Stimulated activated CD4-positive, alpha-beta T cell treated with anti-CD3 and anti-CD28 coated beads, Interleukin-1b, Interleukin-23, amount 100 ng/mL, for 24 hours (primary cell): ENCODE measurements around the gene ABTB2.
"Not testable (repeated sequence)": the region's sequence is repeated elsewhere in the genome, so short reads cannot be mapped to it uniquely, and the experiment has no call there.

Experiments used
- DNase-seq, 4 experiments: peaks; one replicate each; pipeline ENCODE4 v3.0.0-alpha.2; 2020; ENCODE audit warnings: low read depth in 4 of 4, low spot score in 1 of 4

The ABTB2 gene

DNA sequence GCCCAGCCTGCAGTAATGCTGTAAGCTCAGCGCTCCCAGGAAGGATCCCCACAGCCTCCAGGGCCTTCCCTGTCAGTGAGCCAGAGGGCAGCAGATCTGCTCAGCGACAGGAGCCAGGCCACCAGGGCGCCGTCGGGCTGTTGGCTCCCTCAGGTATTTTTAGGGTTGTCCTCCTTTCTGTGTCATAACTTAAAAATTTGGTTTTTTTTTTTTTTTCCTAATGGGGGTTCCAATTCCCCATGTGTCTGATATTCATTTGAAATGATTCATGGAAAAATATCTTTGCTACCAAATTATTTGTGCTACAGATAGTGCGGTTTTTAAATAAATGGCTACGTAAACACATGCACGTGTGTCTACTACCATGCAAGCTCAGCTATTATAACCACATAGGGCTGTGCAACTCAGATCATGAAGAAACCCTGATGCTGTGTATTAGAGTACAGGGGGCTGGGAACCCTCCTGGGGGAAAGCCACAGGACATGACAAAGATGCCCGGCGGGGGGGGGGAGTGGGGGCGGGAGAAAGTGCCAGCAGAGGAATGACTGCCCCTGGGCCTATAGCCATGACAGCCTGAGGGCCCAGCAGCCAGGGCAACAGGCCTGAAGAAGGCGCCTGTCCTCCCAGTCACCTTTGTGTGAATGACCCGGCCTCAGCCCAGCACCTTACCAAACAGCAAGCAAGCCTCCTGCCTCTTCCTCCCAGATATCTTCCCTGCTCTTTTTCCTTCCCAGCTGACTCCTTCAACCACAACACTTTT is 163.1 kb downstream of the ABTB2 start:
- DNase-seq: no peak

DNA sequence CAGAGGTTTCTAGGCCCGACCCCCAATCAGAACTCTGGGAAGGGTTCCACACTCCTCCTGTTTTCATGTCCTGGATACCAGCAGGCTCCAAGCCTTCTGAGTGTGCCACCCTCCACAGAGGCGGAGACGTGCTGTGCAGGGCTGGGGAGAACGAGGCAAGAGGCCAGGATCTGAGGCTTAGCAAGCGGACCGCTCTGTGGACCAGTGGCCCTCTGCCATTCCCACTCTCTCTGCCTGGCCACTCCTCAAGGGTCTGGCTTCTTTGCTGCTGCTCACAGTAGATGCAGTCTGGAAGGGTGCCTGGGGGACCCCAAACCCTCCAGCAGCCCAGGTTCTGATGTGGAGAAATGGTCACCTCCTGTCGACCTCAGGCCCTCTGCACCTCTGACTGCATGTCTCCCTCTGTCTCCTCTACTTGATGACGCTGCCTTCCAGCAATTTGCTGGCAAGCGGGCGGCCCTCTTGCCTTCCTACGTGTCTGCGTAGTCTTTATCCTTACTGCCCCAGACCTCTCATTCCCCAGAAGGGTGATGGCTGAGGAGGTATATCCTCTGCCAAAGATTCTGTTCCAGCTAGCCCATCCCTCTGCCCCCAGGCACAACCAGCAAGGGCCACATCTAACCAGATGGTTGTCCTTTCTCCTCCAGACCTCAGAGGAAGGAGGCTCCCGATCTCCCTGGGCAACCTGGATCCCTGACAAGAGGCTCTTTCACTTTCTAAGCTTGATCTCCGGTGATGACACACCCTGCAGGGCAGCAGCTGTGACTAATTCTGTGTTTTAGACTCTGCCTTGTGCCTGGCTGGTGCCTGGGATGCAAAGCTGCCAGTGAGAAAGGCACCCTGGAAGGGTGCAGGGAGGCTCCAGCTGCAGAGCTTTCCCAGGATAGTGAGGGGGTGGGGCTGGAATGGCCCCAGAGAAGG is 165.1 kb downstream of the ABTB2 start:
- DNase-seq: no peak

DNA sequence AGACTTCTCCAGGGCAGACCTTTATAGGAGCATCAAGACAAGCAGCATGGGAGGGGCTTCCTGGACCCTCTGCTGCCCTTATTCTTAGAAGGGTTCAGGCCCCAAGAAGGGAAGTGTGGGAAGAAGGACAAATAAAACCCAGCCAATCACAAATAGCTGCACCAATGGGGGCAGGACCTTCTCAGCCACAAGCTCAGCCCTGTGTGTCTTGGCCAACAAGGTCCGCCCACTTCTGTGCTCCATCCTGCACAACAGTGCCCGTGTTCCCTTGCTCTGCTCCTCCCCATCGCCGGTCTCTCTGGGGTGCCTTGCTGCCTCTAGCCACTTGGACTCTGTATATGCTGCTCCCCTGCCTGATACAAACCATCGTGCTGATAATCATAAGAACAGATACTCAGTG is 166.2 kb downstream of the ABTB2 start:
- DNase-seq: no peak

DNA sequence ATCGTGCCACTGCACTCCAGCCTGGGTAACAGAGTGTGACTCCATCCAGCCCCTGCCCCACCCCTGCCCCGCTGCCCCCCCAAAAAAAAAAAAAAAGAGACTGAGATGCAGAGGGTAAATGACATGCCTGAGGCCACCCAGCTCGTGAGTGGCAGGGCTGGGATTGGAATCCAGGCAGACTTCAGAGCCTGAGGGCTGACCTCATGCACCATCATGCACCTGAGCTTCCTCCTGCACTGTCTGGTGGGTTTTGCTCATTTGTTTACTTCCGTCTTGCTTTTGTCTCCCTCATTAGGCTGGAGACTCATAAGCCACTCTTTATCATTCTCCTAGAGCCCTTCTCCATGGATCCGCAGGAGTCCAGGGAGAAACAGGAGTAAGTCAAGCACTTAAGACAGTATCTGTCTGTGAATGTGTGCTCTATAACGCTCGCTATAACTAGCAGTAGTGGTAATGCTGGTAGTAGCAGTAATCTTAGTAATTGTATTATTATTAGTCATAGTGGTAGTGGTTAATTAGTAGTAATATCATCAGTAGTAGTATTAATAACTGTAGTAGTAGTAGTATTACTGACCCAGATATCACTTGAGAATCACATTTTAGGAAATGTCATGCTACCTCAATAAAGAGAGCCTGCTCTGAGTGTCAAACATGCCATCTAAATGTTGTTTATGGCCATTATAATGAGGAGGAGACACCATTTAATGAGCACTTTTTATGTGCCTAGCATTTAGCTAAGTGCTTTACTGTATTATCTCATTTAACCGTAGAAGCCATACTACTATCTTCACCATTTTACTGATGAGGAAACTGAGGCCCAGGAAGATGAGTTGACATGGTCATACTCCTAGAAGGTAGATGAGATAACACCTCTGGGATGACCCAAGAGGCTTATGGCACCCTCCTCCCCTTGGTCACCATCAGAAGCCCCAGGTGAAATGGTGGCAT is 167.3 kb downstream of the ABTB2 start:
- DNase-seq: no peak

DNA sequence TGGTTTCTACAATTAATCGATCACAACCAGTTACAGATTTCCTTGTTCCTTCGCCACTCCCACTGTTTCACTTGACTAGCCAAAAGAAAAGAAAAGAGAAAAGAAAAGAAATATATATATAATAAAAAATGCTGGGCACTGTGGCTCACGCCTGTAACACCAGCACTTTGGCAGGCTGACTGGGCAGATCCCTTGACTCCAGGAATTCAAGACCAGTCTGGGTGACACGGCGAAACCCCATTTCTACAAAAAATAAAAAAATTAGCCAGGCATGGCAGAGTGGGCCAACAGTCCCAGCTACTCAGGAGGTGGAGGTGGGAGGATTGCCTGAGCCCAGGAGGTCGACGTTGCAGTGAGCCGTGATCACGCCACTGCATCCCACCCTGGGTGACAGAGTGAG is 168.6 kb downstream of the ABTB2 start:
- DNase-seq: no peak

DNA sequence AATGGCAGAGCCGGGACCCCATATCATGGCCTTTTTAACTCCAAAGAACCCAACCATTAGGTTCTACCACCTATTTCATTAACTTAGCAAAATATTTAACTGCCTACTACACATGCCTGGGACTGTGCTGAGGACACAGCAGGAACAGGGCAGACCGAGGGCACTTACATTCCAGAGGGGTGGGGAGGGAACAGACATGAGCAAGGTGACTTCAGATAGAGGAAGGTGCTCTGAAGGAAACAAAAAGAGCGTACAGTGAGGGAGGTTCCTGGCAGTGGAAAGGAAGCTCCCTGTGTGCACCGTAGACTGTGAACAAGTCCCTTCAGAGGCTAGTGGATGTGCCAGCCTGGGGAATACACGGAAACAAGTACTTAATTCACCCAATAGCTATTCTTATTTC is 169.6 kb downstream of the ABTB2 start:
- DNase-seq: no peak

DNA sequence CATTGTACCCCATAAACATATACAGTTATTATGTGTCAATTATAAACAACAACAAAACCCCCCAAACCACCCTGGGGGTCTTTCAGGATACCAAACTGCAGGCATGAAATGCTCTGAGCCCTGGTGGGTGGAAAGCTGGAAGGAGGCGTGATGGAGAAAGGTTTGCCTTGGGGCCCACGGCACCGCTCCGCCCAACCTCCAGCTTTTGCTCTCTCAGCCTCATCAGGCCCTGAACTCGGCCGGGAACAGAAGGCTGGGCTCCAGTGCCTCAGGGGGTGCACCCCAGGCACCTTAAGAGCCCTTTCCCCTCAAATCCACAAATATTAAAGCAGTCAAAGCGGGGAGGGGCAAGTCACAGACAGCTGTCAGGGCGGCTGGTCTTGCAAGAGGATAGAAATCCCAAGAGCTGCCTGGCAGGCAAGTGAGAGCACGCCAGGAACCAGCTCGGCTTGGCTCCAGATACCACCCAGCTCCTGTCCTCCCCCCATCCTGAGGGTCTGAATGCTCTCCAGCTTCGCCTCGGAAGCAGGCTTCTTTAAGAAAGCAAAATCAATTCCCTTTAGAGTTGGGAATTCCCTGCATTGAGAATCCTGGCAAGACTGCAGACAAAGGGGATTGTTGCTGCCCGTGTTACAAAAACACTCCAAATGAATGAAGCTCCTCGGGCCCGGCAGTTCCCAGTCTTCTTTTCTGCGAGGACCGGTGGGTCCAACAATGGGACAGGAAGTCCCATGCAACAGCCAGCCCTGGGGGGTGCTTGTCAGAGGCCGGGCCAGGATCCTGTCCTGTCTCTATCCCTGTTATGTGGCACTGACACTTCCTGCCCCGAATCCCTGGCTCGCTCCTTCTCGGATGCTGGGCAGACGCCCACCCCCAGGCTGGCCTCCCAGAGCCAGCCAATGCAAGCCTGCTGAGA is 171.6 kb downstream of the ABTB2 start:
- no peak for DNase-seq

DNA sequence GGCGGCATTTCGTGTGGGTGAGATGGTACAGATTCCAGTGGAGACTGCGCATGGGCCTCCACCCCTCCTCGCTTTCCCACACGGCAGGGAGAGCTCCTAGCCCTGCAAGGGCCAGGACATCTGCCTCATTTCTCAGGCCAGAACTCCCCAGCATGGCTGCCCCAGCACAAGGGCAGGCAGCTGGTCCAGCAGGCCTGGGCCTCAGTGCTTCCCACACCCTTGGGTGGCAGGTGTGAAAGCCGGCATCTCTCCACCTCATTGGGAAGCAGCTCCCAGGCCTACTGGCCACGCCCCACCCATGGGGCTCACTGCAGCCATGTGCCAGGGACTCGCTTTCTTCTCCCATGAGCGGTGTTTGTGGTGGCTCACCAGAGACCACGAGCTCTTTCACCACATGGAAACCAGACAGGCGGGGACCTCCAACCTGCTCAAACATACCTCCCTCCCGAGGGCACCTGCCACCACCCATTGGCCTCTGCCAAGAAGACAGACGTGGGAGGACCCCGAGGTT is 173.2 kb downstream of the ABTB2 start:
- DNase-seq: no peak

DNA sequence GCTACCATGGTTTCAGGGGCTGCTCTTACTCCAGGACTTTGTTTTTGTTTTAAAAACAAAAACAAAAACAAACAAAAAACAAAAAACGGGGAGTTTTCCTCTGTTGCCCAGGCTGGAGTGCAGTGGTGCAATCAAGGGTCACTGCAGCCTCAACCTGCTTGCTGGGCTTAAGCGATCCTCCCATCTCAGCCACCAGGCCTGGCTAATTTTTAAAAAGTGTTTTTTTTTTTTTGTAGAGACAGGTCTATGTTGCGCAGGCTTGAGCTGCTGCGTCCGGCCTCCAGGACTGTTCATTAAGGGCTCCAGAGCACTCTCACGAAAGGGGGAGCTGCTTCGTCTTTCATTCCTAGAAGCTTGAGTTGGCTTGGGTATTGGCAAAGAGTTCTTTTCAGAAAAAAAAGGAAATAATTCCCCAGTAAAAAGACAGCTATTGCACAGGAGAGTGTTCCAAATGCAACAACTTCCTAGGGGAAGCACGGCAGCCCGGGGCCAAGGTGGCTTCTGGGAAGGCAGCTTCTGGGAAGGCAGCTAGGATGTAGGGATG is 173.9 kb downstream of the ABTB2 start:
- DNase-seq: no peak

DNA sequence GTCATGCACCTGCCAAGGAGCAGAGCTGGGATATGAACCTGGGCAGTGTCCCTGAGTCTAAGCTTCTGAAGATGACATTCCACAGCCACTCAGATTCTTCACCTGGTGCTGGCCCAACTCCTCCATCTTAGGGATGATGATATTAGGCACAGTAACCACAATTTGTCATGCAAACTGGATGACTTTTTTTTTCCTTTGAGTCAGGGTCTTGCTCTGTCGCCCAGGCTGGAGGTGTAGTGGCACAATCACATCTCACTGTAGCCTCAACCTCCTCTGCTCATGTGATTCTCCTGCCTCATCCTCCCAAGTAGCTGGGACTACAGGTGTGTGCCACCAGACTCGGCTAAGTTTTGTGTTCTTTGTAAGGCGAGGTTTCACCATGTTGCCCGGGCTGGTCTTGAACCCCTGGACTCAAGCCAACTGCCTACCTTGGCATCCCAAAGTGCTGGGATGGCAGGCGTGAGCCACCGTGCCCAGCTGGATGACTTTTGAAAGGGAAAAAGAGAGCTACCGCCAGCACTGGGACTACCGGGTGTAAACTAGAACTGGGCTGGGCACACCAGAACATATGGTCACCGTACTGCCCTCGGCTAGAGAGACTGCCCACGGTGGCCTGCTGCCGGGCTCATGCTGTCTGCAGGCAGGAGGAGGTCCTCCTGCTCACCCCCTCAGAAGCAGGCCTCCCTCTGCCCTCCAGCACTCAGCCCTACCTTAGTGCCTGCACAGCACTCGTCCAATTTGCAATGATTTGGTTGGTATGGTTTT is 174.7 kb downstream of the ABTB2 start:
- no peak for DNase-seq

DNA sequence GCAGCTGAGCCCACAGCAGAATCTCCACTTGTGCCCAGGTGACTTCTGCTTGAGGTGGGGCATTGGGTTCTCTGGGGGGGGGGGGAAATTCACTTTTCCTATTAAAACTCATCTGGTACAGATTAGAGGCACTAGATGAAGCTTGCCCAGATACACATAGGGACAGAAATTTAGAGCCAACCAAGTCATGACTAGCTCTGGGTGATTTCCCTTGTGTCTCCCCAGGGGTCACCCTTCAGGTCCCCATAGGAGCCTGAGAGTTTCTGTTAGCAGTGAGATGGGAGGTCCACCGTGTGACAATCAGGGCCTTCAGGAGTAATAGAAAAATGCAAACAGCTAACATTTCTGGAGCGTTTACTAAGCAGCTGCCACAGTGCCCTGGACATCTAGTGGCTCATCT is 175.4 kb downstream of the ABTB2 start:
- no peak for DNase-seq

DNA sequence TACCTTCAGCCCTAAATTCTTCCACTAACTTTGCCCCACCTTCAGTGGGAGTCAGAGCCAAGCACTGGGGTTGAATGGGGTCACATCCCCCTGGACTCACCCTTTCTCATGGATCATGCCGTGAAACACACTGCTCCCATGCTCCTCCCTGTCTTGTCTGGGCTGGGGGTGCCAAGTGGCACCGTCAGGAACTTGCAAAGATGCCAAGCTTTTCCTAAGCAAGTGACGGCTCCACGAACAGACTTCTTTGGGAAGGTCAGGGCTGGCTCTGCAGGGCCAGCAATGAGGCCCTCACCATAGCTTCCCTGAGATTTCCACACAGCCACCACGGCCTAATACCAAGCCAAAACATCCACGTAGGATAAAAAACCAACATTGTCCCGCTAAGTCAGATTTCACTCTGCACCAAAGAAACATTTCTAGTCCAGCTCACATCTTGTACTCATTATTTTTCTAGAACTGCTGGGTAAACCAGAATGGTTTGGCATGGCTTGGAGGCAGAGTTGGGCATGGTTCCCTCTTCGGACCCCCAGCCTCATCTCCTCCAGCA is 175.9 kb downstream of the ABTB2 start:
- no peak for DNase-seq

DNA sequence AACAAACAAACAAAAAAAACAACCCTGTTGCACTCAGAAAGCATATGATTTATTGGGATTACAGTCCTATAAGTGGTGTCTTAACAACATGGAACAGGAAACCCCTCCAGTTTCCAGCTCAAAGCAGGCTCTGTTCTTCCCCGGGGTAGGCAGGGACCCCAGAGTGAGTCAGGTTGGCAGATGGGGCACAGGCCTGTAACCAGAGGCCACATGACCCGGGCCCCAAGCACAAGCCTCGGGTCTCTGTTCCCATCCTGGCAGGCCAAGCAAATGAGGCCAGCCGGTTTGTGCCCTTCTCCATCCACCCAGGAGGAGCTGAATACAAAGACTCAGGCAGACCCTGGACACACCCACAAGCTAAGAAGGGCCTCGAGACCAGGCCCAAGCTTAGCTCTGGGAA is 176.6 kb downstream of the ABTB2 start:
- no peak for DNase-seq

DNA sequence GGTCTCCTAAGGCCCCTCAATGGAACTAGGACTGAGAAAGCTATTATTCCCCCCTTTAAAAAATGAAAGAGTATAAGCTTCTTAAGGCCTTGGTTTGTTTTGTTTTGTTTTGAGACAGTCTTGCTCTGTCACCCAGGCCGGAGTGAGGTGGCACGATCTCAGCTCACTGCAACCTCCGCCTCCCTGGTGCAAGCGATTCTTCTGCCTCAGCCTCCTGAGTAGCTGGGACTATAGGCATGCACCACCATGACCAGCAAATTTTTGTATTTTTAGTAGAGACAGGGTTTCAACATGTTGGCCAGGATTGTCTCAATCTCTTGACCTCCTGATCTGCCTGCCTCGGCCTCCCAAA is 177.0 kb downstream of the ABTB2 start:
- DNase-seq: not testable (repeated sequence)

DNA sequence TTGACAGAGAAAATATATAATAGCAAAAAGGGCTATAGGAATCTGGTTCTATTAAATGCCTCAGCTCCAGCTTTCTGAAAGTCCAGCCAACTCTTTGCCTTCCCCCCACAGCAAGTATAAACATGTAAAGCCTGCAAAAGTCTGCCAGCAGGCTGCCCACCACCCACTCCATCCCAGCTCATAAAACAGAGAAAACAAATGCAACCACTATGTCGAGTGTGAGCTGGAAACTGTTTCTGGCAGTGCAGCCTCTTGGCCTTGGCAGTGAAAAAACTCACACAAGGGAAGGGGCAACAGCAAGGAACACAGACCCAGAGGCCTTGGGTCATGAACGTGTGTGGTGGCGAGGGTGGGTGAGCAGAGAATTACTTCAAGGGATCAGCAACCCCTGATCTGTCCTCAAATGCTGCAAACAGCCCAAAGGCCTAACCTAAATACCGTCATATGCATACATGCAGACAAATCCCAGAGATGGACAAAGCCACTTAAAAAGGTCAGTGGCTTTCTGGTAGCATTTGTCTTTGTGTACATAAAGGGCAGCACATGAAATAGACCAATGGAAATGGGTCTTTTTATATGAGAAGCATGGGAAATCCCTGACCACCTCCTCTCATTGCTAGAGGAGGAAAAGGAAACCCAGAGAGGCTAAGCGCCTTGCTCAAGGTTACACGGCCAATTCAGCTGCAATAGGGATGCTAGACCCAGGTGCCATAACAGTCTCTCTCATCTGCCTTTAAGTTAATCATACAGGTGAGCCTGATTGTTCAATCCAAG is 177.6 kb downstream of the ABTB2 start:
- no peak for DNase-seq

DNA sequence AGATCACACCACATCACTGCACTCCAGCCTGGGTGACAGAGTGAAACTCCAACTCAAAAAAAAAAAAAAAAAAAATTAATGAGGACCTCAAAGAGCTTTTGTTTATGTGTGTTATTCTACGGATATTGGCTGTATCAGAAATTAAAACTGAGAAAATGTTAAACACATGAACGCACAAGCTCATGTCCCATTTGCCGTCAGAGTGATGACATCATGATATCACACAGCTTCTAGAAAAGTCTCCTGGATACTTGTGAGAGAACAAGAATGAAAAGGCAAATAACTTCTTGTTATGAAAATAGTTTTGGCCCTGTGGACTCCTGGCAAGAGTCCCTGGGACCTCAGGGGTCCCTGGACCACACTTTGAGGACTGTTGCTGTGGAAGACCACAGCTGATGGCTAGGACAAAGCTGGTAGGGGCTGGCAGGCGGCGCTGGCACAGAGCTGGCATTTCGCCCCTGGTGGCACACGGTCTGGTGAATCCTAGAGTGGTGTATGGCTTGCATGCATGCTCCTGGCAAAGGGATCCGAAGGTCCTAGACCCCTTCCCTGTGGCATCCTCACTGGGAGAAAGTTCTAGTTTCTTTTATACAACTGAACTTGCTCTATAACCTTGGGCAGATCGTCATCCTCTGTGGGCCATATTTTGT is 178.7 kb downstream of the ABTB2 start:
- DNase-seq: no peak

DNA sequence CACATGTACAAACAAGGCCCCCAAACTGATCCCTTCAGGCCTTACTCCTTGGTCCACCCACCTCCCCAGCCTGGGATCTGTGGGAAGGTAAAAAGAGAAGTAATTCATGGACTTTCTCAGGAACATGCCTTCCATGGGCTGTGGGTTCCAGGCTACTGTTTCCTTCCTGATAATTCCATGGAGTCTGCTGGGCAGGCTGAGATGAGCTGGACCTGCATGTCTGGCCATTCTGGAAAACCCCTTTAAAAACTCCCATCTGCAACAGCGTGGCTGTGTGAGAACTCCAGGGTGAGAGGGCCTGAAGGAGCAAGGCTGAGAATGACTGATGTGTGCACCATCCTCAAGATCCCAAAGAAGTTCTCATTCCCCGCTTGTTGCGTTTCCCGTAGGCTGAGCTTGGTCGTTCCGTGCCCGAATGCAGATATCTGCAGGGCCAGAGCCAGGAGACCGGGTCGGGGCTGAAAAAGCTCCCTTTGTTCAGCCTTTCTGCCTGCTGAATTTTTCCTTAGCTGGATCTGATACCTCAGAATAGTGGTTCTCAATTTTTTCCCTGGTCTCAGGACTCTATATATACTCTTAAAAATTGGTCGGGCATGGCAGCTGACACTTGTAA is 179.5 kb downstream of the ABTB2 start:
- DNase-seq: no peak
